ENCODE results near the gene IMMP2L.
A peak's percentile ranks its signal among the peaks of the same experiment; 100 is the strongest.

- TF ChIP-seq RAD21 (IDR thresholded peaks at IDR 0.05; ENCODE audit: low read length) = no peak
- no peak for TF ChIP-seq CTCF (conservative IDR thresholded peaks at IDR 0.05; ENCODE audit: low read depth, low read length)
- TF ChIP-seq POLR2A (IDR thresholded peaks at IDR 0.05; ENCODE audit: low read depth, low read length) = no peak
- 0 out of 2 replicates have a peak, but pooled peaks have one; percentile 15 for TF ChIP-seq FOS (IDR thresholded peaks at IDR 0.05; ENCODE audit: low read depth, low read length)
- TF ChIP-seq BHLHE40 (IDR thresholded peaks at IDR 0.05; ENCODE audit: low read depth, low read length) = no peak
- no peak for TF ChIP-seq CHD1 (IDR thresholded peaks at IDR 0.05; ENCODE audit: low read depth, low read length)
- TF ChIP-seq CEBPB (IDR thresholded peaks at IDR 0.05; ENCODE audit: low read depth, low read length) = peak; percentile 7; the same call in 1 of the 2 replicates
- no peak for TF ChIP-seq SMC3 (IDR thresholded peaks at IDR 0.05; ENCODE audit: low read depth, low read length)
- TF ChIP-seq RFX5 (IDR thresholded peaks at IDR 0.05; ENCODE audit: low read depth, low read length) = no peak
- TF ChIP-seq RCOR1 (IDR thresholded peaks at IDR 0.05; ENCODE audit: insufficient replicate concordance, low read length) = no peak
These were observed 402.9 kb downstream of the IMMP2L start for GRCh38 chr7:111159426-111159825.
